GM12874 (cell line): ENCODE results near the gene IL18RAP.

Source experiments
- CTCF ChIP-seq: IDR thresholded peaks from 2 replicates; pipeline ENCODE4 v1.5.1; 2011; ENCODE audit warnings: low read depth, mild to moderate bottlenecking, control low read depth, low read length, moderate library complexity; ENCODE audit not compliant: insufficient read depth

IL18RAP gene

GRCh38 chr2:102401865-102402264, 21.1 kb upstream of the IL18RAP start:
- TF ChIP-seq CTCF: no peak

- no peak for TF ChIP-seq CTCF
These were observed 12.0 kb upstream of the IL18RAP start for GRCh38 chr2:102410952-102411351.

DNA sequence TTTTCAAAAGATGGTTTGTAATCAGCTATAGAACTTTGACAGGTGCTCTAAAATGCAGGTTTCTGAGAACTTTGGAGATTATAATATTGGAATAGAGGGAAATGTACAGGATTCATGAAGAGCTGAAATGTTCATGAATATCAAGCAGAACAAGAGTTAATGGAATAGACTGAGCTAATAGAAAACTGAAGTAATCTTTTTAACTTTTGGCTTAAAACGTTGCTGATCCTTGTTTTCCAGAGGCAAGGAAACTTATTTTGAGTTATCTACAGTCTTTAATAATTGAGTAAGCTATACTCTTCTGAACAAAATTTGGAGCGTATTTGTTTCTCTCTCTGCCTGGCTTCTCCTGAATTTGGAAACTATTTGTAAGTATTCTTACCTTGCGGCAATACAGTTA, 10.8 kb upstream of the IL18RAP start:
- TF ChIP-seq CTCF: no peak

DNA sequence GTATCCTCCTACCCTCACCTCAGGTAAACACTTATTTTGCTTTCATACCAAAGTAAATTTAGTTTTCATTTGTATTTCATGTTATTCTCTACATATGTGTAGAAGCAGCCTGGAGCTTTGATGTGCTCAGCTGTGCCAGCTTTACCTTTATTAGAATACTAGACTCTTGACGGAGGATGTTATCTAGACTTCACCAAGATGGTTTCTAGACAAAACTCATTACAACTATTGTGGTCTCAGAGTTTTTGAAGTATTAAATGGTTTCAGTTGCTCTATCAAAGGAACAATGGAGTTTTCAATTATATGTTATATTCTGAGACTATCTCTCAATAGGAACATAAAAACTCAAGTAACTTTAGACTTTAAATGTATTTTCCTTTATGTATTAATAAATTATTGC, 5.0 kb upstream of the IL18RAP start:
- no peak for TF ChIP-seq CTCF

DNA sequence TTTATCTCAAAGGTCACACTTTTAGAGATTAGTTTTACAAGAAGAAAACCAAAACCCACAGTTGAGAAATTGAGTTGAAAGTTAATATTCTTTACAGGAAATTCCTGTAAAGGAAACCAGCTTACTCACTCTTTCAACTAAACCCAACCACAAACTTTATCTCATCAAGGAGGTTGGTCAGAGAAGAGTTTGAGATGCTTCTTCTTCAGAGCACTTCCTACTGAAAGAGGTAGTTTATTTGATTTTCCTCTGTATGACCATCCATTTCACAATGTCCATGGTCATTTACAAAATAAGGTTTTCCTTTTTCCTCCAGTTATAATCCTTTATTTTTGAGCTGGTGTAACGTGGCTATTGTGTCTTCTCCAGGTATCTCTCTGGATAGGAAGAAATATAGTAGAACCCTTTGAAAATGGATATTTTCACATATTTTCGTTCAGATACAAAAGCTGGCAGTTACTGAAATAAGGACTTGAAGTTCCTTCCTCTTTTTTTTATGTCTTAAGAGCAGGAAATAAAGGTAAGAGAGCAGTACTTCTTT, 4.5 kb upstream of the IL18RAP start:
- no peak for TF ChIP-seq CTCF

GRCh38 chr2:102420290-102420689, 2.7 kb upstream of the IL18RAP start:
- no peak for TF ChIP-seq CTCF

DNA sequence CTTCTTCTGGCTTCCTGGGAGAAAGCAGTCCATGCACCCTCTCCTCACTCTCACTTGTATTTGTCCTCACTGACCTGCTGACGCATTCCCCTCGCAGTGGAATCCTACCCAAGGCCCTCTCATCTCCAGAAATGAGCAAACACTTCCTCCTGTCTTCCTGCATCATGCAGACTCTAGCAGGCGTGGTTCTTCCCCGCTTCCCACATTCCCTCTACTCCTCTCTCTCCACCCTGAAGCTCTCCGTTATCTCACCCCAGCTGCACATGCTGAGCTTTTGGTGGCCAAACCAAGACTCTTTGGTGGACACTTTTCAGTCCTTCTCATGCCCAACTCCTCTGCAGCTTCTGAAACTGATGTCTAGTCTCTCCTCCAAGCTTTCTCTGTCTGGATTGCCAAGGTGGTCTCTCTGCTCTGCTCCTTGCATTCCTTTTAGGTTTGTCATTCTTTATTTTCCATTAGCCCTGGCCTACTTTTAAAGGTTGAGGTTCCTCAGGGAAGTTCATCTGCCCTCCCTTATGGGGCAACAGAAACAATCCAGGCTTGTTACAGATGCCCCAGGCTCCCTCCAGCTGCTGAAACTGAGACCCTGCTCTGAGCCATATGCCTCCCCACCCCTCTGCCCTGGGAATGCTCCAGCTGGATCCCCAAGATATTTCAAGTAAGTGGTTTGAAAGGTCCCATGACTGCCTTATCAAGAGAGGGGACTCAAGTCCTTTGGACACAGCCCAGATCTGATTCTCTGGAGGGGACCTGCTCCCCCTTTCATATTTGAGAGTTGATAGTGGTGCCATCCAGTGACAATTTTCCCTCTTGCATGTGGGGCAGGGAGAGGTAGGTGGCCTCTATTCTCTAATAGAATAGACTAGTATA, 835 bp upstream of the IL18RAP start:
- TF ChIP-seq CTCF: no peak
